WTC11 (cell line): Measurements from ENCODE around the gene THSD4. TPM values are rescaled to one million over a fixed set of nuclear protein-coding genes. Genes with fewer than 3 reads are reported as not detected.

ENCODE experiments used
- ATAC-seq: fragments of 200-7000 bp; cut with Tn5 transposase; 2 replicates; pipeline ENCODE4 v1.10.0; 2021; ENCODE audit warnings: mild to moderate bottlenecking, moderate library complexity
- CTCF ChIA-PET: fragments of 300-600 bp; sonication (Branson Sonifier 250); formaldehyde crosslinking; loops from one replicate; lab custom pipeline; 2021; ENCODE audit warnings: antibody characterized with exemption; lab: Charles Lee
- POLR2A ChIA-PET: fragments of 350-600 bp; sonication (Branson Sonifier 250); formaldehyde crosslinking; loops from one replicate; lab custom pipeline; 2021; ENCODE audit warnings: antibody characterized with exemption; lab: Charles Lee
- DNase-seq: peaks from one replicate; pipeline ENCODE4 v3.0.0; 2021; ENCODE audit warnings: low spot score
- H3K27ac Mint-ChIP-seq: 2 replicates; pipeline ENCODE4 v1.8.0; 2021; ENCODE audit warnings: mixed read lengths
- H3K27me3 Mint-ChIP-seq: 2 replicates; pipeline ENCODE4 v1.8.0; 2021; ENCODE audit warnings: low read depth, mild to moderate bottlenecking, moderate library complexity, mixed read lengths
- H3K36me3 Mint-ChIP-seq: 2 replicates; pipeline ENCODE4 v1.8.0; 2021; ENCODE audit warnings: mixed read lengths
- H3K4me1 Mint-ChIP-seq: 2 replicates; pipeline ENCODE4 v1.8.0; 2022; ENCODE audit warnings: mixed read lengths
- H3K4me3 Mint-ChIP-seq: 2 replicates; pipeline ENCODE4 v1.8.0; 2021; ENCODE audit warnings: mild to moderate bottlenecking, moderate library complexity, mixed read lengths
- H3K9me3 Mint-ChIP-seq: 2 replicates; pipeline ENCODE4 v1.8.0; 2021; ENCODE audit warnings: mixed read lengths
- CREB1 ChIP-seq: sonication (generic); formaldehyde crosslinking; IDR thresholded peaks from 2 replicates; pipeline ENCODE4 v1.8.0; 2023; ENCODE audit warnings: mild to moderate bottlenecking, missing genetic modification reagents
- FOXK1 ChIP-seq: sonication (generic); formaldehyde crosslinking; IDR thresholded peaks from 2 replicates; pipeline ENCODE4 v1.8.0; 2022; ENCODE audit warnings: mild to moderate bottlenecking, moderate library complexity, missing genetic modification reagents
- JUN ChIP-seq: sonication (generic); formaldehyde crosslinking; IDR thresholded peaks from 2 replicates; pipeline ENCODE4 v1.8.0; 2023; ENCODE audit warnings: mild to moderate bottlenecking, missing genetic modification reagents
- NFE2L1 ChIP-seq: sonication (generic); formaldehyde crosslinking; IDR thresholded peaks from 2 replicates; pipeline ENCODE4 v1.8.1; 2023; ENCODE audit warnings: missing genetic modification reagents
- NR2C2 ChIP-seq: sonication (generic); formaldehyde crosslinking; IDR thresholded peaks from 2 replicates; pipeline ENCODE4 v1.8.0; 2022; ENCODE audit warnings: mild to moderate bottlenecking, missing genetic modification reagents
- SMAD4 ChIP-seq: sonication (generic); formaldehyde crosslinking; IDR thresholded peaks from 2 replicates; pipeline ENCODE4 v1.8.0; 2022; ENCODE audit warnings: mild to moderate bottlenecking, missing genetic modification reagents
- SOX15 ChIP-seq: fragments of 250-450 bp; sonication (Bioruptor Pico); IDR thresholded peaks from 2 replicates; pipeline ENCODE4 v1.9.0; 2021; ENCODE audit warnings: mild to moderate bottlenecking
- ZNF232 ChIP-seq: sonication (generic); formaldehyde crosslinking; IDR thresholded peaks from 2 replicates; pipeline ENCODE4 v1.8.0; 2022; ENCODE audit warnings: mild to moderate bottlenecking, missing genetic modification reagents
- ZNF416 ChIP-seq: fragments of 250-450 bp; sonication (Bioruptor Pico); IDR thresholded peaks from 2 replicates; pipeline ENCODE4 v1.9.0; 2021; ENCODE audit warnings: mild to moderate bottlenecking, inconsistent platforms
- ZNF423 ChIP-seq: fragments of 250-450 bp; sonication (Bioruptor Pico); IDR thresholded peaks from 2 replicates; pipeline ENCODE4 v2.1.2; 2022; ENCODE audit warnings: mild to moderate bottlenecking, moderate library complexity
- total RNA-seq: library from RNA; stranded (reverse); gene quantifications from 3 replicates; pipeline ENCODE4 v1.2.3, GENCODE V29; 2021
- TF ChIP-seq, protein P1 (sequence below): sonication (generic); formaldehyde crosslinking; IDR thresholded peaks from 2 replicates; pipeline ENCODE4 v1.8.0; 2022; ENCODE audit warnings: mild to moderate bottlenecking, missing genetic modification reagents
- TF ChIP-seq, protein P2 (sequence below): sonication (generic); formaldehyde crosslinking; IDR thresholded peaks from 2 replicates; pipeline ENCODE4 v1.8.1; 2022; ENCODE audit warnings: mild to moderate bottlenecking, moderate library complexity, missing genetic modification reagents
- TF ChIP-seq, protein P3 (sequence below): sonication (generic); formaldehyde crosslinking; IDR thresholded peaks from 2 replicates; pipeline ENCODE4 v1.8.1; 2023; ENCODE audit warnings: mild to moderate bottlenecking, missing genetic modification reagents, moderate library complexity
- TF ChIP-seq, protein P4 (sequence below): sonication (generic); formaldehyde crosslinking; conservative IDR thresholded peaks from 2 replicates; pipeline ENCODE4 v1.8.1; 2023; ENCODE audit warnings: mild to moderate bottlenecking, low read depth, missing genetic modification reagents, moderate library complexity
- TF ChIP-seq, protein P5 (sequence below): sonication (generic); formaldehyde crosslinking; IDR thresholded peaks from 2 replicates; pipeline ENCODE4 v1.8.1; 2022; ENCODE audit warnings: low read depth, missing genetic modification reagents, borderline replicate concordance
- TF ChIP-seq, protein P6 (sequence below): sonication (generic); formaldehyde crosslinking; IDR thresholded peaks from 2 replicates; pipeline ENCODE4 v1.8.0; 2022; ENCODE audit warnings: mild to moderate bottlenecking, missing genetic modification reagents
- TF ChIP-seq, protein P7 (sequence below): fragments of 250-450 bp; sonication (Bioruptor Pico); IDR thresholded peaks from 2 replicates; pipeline ENCODE4 v2.1.2; 2022; ENCODE audit warnings: mild to moderate bottlenecking, moderate library complexity
- TF ChIP-seq, protein P8 (sequence below): fragments of 250-450 bp; sonication (Bioruptor Pico); conservative IDR thresholded peaks from 2 replicates; pipeline ENCODE4 v1.9.0; 2021; ENCODE audit warnings: mild to moderate bottlenecking

THSD4 gene
- total RNA-seq, 1 experiment from 2014 or later: 7.8 TPM

DNA sequence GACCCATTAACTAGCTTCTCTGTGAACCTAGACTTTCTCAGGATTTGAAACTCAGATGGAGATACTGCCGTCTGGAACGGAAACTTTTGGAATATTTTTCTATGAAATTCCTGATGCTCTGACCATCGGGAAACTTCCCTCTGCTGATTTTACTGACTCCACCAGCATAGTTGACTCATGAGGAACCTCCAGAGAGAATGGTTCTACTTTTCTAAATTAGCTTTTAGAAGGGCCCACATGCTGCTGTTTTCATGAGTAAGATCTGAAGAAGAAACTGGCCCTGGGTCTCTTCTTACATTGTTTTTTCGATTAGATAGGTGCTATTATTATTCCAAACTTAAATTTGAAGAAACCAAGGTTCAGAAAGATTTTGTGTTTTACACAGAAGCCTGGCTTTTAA lies 368.8 kb downstream of the THSD4 start:
- TF ChIP-seq, protein P1, sequence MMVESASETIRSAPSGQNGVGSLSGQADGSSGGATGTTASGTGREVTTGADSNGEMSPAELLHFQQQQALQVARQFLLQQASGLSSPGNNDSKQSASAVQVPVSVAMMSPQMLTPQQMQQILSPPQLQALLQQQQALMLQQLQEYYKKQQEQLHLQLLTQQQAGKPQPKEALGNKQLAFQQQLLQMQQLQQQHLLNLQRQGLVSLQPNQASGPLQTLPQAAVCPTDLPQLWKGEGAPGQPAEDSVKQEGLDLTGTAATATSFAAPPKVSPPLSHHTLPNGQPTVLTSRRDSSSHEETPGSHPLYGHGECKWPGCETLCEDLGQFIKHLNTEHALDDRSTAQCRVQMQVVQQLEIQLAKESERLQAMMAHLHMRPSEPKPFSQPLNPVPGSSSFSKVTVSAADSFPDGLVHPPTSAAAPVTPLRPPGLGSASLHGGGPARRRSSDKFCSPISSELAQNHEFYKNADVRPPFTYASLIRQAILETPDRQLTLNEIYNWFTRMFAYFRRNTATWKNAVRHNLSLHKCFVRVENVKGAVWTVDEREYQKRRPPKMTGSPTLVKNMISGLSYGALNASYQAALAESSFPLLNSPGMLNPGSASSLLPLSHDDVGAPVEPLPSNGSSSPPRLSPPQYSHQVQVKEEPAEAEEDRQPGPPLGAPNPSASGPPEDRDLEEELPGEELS (CRISPR knock-in tag): no peak
- TF ChIP-seq, all 79 proteins: peak for 0
- no peak overlapping the region for H3K27ac Mint-ChIP-seq
- ATAC-seq (no peak), DNase-seq (no peak)
- H3K36me3 Mint-ChIP-seq: no peaks in the 10 kb centered on the region
- H3K9me3 Mint-ChIP-seq: no peaks in the 10 kb centered on the region
- ChIA-PET CTCF (interaction anchor here (0.8 to 2.2 kb wide), 5 partner anchors 10 to 370 kb away, joined by 3 to 16 read pairs (median 4); no protein-coding TSS in a partner anchor), POLR2A (no interaction called here)
- H3K27me3 Mint-ChIP-seq: no peaks in the 10 kb centered on the region
- no peaks in the 10 kb centered on the region for H3K4me1 Mint-ChIP-seq
- H3K4me3 Mint-ChIP-seq: no peak overlapping the region

DNA sequence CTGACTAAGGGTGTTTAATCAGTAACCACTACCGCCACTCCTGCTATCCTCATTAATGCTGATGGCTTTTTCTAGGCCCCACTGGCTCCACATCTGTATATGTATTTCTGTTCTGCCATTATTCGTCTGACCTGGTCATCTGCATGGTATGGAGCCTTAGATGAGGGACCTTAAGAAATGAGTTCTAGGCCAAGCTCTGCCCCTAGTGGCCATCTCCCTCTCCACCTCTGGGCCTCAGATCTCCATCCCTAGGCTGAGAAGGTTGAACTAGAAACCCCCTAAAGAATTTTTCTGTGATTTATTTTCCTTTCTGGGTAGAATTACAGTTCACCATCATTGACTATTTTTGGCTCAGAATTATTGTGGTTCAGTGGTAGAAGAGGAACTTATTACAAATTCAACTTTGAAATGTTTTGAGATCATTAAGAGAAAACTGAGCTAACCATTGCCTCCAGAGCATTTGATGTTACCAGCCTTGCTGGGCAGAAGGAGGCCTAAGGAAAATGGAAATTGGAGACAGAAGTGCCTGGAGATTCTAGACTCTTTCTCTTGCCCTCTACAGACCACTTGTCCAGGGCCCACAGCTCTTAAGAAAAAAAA lies 369.9 kb downstream of the THSD4 start:
- Mint-ChIP-seq H3K27ac (no peak overlapping the region), H3K27me3 (no peaks in the 10 kb centered on the region), H3K9me3 (no peaks in the 10 kb centered on the region), H3K4me1 (no peaks in the 10 kb centered on the region), H3K36me3 (no peaks in the 10 kb centered on the region), H3K4me3 (no peak overlapping the region)
- TF ChIP-seq NR2C2 (no peak), ZNF232 (CRISPR knock-in tag) (no peak), NFE2L1 (no peak), SMAD4 (CRISPR knock-in tag) (no peak), CREB1 (CRISPR knock-in tag) (no peak), SOX15 (CRISPR knock-in tag) (no peak), ZNF423 (CRISPR knock-in tag) (no peak), FOXK1 (CRISPR knock-in tag) (no peak), JUN (CRISPR knock-in tag) (no peak), ZNF416 (CRISPR knock-in tag) (no peak)
- TF ChIP-seq, protein P2, sequence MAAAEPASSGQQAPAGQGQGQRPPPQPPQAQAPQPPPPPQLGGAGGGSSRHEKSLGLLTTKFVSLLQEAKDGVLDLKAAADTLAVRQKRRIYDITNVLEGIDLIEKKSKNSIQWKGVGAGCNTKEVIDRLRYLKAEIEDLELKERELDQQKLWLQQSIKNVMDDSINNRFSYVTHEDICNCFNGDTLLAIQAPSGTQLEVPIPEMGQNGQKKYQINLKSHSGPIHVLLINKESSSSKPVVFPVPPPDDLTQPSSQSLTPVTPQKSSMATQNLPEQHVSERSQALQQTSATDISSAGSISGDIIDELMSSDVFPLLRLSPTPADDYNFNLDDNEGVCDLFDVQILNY (CRISPR knock-in tag): no peak
- TF ChIP-seq, protein P3, sequence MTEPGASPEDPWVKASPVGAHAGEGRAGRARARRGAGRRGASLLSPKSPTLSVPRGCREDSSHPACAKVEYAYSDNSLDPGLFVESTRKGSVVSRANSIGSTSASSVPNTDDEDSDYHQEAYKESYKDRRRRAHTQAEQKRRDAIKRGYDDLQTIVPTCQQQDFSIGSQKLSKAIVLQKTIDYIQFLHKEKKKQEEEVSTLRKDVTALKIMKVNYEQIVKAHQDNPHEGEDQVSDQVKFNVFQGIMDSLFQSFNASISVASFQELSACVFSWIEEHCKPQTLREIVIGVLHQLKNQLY (CRISPR knock-in tag): no peak
- TF ChIP-seq, protein P4, sequence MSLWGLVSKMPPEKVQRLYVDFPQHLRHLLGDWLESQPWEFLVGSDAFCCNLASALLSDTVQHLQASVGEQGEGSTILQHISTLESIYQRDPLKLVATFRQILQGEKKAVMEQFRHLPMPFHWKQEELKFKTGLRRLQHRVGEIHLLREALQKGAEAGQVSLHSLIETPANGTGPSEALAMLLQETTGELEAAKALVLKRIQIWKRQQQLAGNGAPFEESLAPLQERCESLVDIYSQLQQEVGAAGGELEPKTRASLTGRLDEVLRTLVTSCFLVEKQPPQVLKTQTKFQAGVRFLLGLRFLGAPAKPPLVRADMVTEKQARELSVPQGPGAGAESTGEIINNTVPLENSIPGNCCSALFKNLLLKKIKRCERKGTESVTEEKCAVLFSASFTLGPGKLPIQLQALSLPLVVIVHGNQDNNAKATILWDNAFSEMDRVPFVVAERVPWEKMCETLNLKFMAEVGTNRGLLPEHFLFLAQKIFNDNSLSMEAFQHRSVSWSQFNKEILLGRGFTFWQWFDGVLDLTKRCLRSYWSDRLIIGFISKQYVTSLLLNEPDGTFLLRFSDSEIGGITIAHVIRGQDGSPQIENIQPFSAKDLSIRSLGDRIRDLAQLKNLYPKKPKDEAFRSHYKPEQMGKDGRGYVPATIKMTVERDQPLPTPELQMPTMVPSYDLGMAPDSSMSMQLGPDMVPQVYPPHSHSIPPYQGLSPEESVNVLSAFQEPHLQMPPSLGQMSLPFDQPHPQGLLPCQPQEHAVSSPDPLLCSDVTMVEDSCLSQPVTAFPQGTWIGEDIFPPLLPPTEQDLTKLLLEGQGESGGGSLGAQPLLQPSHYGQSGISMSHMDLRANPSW (CRISPR knock-in tag): no peak
- TF ChIP-seq, protein P5, sequence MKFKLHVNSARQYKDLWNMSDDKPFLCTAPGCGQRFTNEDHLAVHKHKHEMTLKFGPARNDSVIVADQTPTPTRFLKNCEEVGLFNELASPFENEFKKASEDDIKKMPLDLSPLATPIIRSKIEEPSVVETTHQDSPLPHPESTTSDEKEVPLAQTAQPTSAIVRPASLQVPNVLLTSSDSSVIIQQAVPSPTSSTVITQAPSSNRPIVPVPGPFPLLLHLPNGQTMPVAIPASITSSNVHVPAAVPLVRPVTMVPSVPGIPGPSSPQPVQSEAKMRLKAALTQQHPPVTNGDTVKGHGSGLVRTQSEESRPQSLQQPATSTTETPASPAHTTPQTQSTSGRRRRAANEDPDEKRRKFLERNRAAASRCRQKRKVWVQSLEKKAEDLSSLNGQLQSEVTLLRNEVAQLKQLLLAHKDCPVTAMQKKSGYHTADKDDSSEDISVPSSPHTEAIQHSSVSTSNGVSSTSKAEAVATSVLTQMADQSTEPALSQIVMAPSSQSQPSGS (CRISPR knock-in tag): no peak
- TF ChIP-seq, protein P6, sequence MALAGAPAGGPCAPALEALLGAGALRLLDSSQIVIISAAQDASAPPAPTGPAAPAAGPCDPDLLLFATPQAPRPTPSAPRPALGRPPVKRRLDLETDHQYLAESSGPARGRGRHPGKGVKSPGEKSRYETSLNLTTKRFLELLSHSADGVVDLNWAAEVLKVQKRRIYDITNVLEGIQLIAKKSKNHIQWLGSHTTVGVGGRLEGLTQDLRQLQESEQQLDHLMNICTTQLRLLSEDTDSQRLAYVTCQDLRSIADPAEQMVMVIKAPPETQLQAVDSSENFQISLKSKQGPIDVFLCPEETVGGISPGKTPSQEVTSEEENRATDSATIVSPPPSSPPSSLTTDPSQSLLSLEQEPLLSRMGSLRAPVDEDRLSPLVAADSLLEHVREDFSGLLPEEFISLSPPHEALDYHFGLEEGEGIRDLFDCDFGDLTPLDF (CRISPR knock-in tag): no peak
- TF ChIP-seq, protein P7, sequence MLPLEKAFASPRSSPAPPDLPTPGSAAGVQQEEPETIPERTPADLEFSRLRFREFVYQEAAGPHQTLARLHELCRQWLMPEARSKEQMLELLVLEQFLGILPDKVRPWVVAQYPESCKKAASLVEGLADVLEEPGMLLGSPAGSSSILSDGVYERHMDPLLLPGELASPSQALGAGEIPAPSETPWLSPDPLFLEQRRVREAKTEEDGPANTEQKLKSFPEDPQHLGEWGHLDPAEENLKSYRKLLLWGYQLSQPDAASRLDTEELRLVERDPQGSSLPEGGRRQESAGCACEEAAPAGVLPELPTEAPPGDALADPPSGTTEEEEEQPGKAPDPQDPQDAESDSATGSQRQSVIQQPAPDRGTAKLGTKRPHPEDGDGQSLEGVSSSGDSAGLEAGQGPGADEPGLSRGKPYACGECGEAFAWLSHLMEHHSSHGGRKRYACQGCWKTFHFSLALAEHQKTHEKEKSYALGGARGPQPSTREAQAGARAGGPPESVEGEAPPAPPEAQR (CRISPR knock-in tag): no peak
- TF ChIP-seq, protein P8, sequence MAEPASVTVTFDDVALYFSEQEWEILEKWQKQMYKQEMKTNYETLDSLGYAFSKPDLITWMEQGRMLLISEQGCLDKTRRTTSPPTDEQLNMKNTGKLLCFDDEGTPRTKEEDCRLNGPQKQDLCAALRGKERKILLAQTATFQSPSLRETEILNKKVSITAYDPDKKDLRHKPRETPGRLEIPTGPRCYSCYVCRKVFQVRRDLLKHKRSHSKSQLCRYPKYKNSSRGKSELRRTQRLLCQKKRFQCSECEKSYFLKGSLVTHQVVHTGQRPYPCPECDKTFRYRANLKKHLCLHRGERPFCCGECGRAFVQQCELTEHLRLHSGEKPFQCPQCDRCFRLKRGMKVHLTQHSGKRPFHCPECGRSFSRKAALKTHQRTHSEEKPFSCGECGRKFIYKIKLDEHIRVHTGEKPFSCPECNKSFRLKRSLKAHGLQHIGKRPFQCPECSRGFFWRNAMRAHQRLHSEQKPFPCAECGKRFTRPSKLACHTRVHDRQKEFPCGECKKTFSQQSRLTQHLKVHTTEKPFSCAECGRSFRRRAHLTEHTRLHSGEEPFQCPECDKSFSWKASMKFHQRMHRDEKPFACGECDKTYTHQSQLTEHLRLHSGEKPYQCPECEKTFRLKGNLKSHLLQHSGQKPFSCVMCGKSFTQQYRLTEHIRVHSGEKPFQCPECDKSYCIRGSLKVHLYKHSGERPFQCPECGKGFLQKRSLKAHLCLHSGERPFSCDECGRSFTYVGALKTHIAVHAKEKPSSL (CRISPR knock-in tag): no peak
- TF ChIP-seq, protein P1 (CRISPR knock-in tag): no peak
- peak; percentile 90 for ATAC-seq
- ChIA-PET POLR2A (no interaction called here), CTCF (interaction anchor here (0.6 to 2.2 kb wide), 25 partner anchors 8 to 909 kb away, joined by 3 to 16 read pairs (median 3); no protein-coding TSS in a partner anchor)
- peak; percentile 28 for DNase-seq
